Stomach (tissue), 9 donors: ENCODE measurements around the gene CCNK. TPM values are rescaled to one million over a fixed set of nuclear protein-coding genes. Genes with fewer than 3 reads are reported as not detected.

Source experiments
- DNase-seq, 2 donors: peaks; one replicate each; pipeline versions ENCODE4 v3.0.0 to v3.0.0-alpha.2; 2013 to 2019
- H3K27ac ChIP-seq, 5 donors: fragments of 200-600 bp in 4 of 5; sonication (generic) in 4 of 5; one replicate each; pipeline ENCODE4 v1.5.1; 2013 to 2019; ENCODE audit warnings: mild to moderate bottlenecking in 1 of 5, moderate library complexity in 1 of 5
- H3K27me3 ChIP-seq, 3 donors: fragments of 200-600 bp; sonication (generic); one replicate each; pipeline ENCODE4 v1.5.1; 2017 to 2019; ENCODE audit warnings: mixed run types in 1 of 3
- H3K36me3 ChIP-seq, 4 donors: fragments of 200-600 bp; sonication (generic); 1 replicate in 3 of 4; 2 replicates in 1 of 4; pipeline ENCODE4 v1.5.1; 2016 to 2019
- H3K4me1 ChIP-seq, 4 donors: fragments of 200-600 bp; sonication (generic); one replicate each; pipeline ENCODE4 v1.5.1; 2016 to 2019
- H3K4me3 ChIP-seq, 4 donors: fragments of 200-600 bp; sonication (generic) in 3 of 4; one replicate each; pipeline ENCODE4 v1.5.1; 2016 to 2019; ENCODE audit warnings: mild to moderate bottlenecking in 1 of 4
- H3K9me3 ChIP-seq, 4 donors: fragments of 200-600 bp; sonication (generic); one replicate each; pipeline ENCODE4 v1.5.1; 2016 to 2019
- EP300 ChIP-seq: sonication (generic); formaldehyde crosslinking; IDR thresholded peaks from one replicate; pipeline ENCODE4 v1.6.1; 2017; ENCODE audit warnings: antibody characterized with exemption
- POLR2A ChIP-seq, 4 donors: fragments of 450-650 bp; IDR thresholded peaks; one replicate each; pipeline ENCODE4 v1.6.1; 2016; ENCODE audit warnings: antibody characterized with exemption in 4 of 4, control low read depth in 2 of 4, mild to moderate bottlenecking in 1 of 4, moderate library complexity in 1 of 4
- POLR2AphosphoS5 ChIP-seq, 3 donors: sonication (generic); formaldehyde crosslinking; IDR thresholded peaks; one replicate each; pipeline ENCODE4 v1.6.1; 2016; ENCODE audit warnings: antibody characterized with exemption in 3 of 3
- WGBS, 5 donors: extraction: QIAGEN DNeasy Blood & Tissue Kit in 3 of 5; methylation state at CpG; one replicate each; pipeline versions ENCODE4 v1.1.5 to v1.1.7; 2013 to 2018; 5-methylcytosine and 5-hydroxymethylcytosine counted together
- intact Hi-C: fragments of 100-400 bp; cut with DNase I; formaldehyde crosslinking; loops from one replicate; pipeline ENCODE4 v1.15.1; 2023; ENCODE audit warnings: low total_unique reads
- polyA plus RNA-seq, 3 donors: library from polyadenylated mRNA; stranded (reverse); fragments of 200-250 nt; gene quantifications; one replicate each; pipeline ENCODE4 v1.2.3, GENCODE V29; 2013
- total RNA-seq, 5 donors: library from RNA; depleted of rRNA; stranded (reverse); fragments of >200 nt; gene quantifications; one replicate each; pipeline versions ENCODE4 v1.1.0 to v1.2.3, GENCODE V29; 2014 to 2016
- TF ChIP-seq, protein P1 (sequence below), 7 experiments: fragments of 450-650 bp in 4 of 7; fragments of 200-600 bp in 3 of 7; sonication (generic) in 3 of 7; IDR thresholded peaks; one replicate each; pipeline ENCODE4 v1.5.1; 2016 to 2019; ENCODE audit warnings: antibody characterized with exemption in 7 of 7, control low read depth in 2 of 7, mild to moderate bottlenecking in 1 of 7
- donor health status: healthy with polysubstance abuse.
- donor health status: Bipolar disorder and iron deficiency.
- donor health status: healthy.

Gene CCNK
- total and polyA plus RNA-seq, 8 donors, result 2.3 to 48.3 (median 11.4) TPM

- TF ChIP-seq EP300, result no peak
- TF ChIP-seq POLR2AphosphoS5 (IDR thresholded peaks at IDR 0.05), result no peak
- TF ChIP-seq, protein P1, sequence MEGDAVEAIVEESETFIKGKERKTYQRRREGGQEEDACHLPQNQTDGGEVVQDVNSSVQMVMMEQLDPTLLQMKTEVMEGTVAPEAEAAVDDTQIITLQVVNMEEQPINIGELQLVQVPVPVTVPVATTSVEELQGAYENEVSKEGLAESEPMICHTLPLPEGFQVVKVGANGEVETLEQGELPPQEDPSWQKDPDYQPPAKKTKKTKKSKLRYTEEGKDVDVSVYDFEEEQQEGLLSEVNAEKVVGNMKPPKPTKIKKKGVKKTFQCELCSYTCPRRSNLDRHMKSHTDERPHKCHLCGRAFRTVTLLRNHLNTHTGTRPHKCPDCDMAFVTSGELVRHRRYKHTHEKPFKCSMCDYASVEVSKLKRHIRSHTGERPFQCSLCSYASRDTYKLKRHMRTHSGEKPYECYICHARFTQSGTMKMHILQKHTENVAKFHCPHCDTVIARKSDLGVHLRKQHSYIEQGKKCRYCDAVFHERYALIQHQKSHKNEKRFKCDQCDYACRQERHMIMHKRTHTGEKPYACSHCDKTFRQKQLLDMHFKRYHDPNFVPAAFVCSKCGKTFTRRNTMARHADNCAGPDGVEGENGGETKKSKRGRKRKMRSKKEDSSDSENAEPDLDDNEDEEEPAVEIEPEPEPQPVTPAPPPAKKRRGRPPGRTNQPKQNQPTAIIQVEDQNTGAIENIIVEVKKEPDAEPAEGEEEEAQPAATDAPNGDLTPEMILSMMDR (IDR thresholded peaks at IDR 0.05), result no peak
- no peak for TF ChIP-seq POLR2A (IDR thresholded peaks at IDR 0.05)
- WGBS, 5 donors, result 86 to 96% (median 93%) methylated on average over 6 of the region's 6 CpGs
Measured at GRCh38 chr14:99506276-99506675, 25.1 kb downstream of the CCNK start.

DNA sequence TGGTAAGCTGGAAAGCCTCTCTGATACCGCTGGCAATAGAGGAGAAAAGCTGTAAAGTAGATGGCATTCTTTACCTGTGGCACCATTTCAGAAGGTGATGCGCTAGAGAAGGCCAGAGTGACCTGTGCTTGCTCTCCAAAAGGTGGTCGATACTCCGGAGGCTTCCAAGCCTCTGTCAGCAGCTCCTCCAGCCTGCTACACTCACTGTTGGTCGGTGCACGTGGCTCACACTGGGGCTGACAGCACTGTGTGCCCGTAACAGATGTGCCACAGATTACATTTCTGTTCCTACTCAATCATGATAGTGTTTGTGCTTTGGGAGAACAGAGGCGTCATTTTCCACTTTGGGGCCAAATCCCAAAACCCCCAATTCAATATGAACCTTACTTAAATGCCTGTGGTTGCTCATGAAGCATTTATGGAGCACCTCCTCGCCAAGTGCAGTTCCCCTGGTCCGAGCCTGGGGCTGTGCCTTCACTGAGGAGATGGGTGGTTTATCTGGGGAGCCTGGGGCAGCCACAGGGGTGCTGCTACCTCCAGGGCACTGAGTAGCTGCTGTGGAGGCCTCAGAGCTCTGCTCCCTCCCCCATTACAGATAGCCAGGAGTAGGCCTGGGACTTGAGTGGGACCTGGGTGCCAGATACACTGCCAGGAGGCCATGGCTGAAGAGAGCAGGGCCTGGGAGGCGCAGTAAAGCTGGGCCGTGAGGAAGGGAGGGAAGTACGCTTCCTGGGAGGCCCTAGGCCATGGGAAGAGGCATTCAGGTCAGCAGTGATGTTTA is 26.8 kb downstream of the CCNK start:
- intact Hi-C loops, result no loop called here
- no peaks in the 10 kb centered on the region for H3K27me3 ChIP-seq
- WGBS, 5 donors, result 75 to 88% (median 79%) methylated on average over 11 to 13 of the region's 13 CpGs
- peaks cover 5 to 35% (median 17%) of the 10 kb centered on the region in 4 donors for H3K4me1 ChIP-seq
- no peak overlapping the region for H3K4me3 ChIP-seq
- H3K27ac ChIP-seq, result peak overlapping the region in 3 of 5 donors; percentile 7 to 14 (median 8)
- DNase-seq, result no peak
- peaks cover 64 to 100% (median 99%) of the 10 kb centered on the region in 4 donors for H3K36me3 ChIP-seq
- no peaks in the 10 kb centered on the region for H3K9me3 ChIP-seq
- TF ChIP-seq POLR2AphosphoS5 (IDR thresholded peaks at IDR 0.05) (no peak), POLR2A (IDR thresholded peaks at IDR 0.05) (no peak), EP300 (no peak)
- TF ChIP-seq, protein P1 (IDR thresholded peaks at IDR 0.05), result no peak

More at GRCh38 chr14:99506276-99506675, 25.1 kb downstream of the CCNK start:
- H3K27ac ChIP-seq, result no peak overlapping the region
- H3K27me3 ChIP-seq, result no peaks in the 10 kb centered on the region
- intact Hi-C loops, result no loop called here
- no peak overlapping the region for H3K4me3 ChIP-seq
- H3K9me3 ChIP-seq, result no peaks in the 10 kb centered on the region
- DNase-seq, result no peak
- peaks cover 80 to 100% (median 99%) of the 10 kb centered on the region in 4 donors for H3K36me3 ChIP-seq
- H3K4me1 ChIP-seq, result peaks cover 0 to 21% (median 12%) of the 10 kb centered on the region in 4 donors

GRCh38 chr14:99508896-99509629 is 27.9 kb downstream of the CCNK start:
- H3K4me3 ChIP-seq, result no peak overlapping the region
- DNase-seq, result peak; percentile 18 to 77
- WGBS, 5 donors, result 50 to 66% (median 63%) methylated on average over 19 to 23 of the region's 23 CpGs
- peaks cover 56 to 100% (median 99%) of the 10 kb centered on the region in 4 donors for H3K36me3 ChIP-seq
- H3K27ac ChIP-seq, result peak overlapping the region in 2 of 5 donors; percentile 5 to 14
- H3K27me3 ChIP-seq, result no peaks in the 10 kb centered on the region
- peak in 1 of 3 donors; percentile 34 for TF ChIP-seq POLR2AphosphoS5 (IDR thresholded peaks at IDR 0.05)
- TF ChIP-seq, protein P1 (IDR thresholded peaks at IDR 0.05), result no peak
- no peaks in the 10 kb centered on the region for H3K9me3 ChIP-seq
- intact Hi-C loops, result no loop called here
- peaks cover 5 to 35% (median 17%) of the 10 kb centered on the region in 4 donors for H3K4me1 ChIP-seq

- Histone ChIP-seq H3K27ac (peak overlapping the region in 1 of 5 donors; percentile 20), H3K4me1 (peaks cover 5 to 35% (median 17%) of the 10 kb centered on the region in 4 donors), H3K27me3 (no peaks in the 10 kb centered on the region), H3K4me3 (no peak overlapping the region), H3K9me3 (no peaks in the 10 kb centered on the region), H3K36me3 (peaks cover 47 to 100% (median 99%) of the 10 kb centered on the region in 4 donors)
- no peak for DNase-seq
- intact Hi-C loops, result no loop called here
- TF ChIP-seq POLR2A (IDR thresholded peaks at IDR 0.05), result no peak
- no peak for TF ChIP-seq EP300
- TF ChIP-seq, protein P1 (IDR thresholded peaks at IDR 0.05), result no peak
- TF ChIP-seq POLR2AphosphoS5 (IDR thresholded peaks at IDR 0.05), result no peak
- 89 to 94% (median 90%) methylated on average over 19 to 27 of the region's 27 CpGs for WGBS, 5 donors
Measured at GRCh38 chr14:99509871-99510555, 28.8 kb downstream of the CCNK start.
